WTC11 (cell line): ENCODE results near the gene ZNF609. TPM values are rescaled to one million over a fixed set of nuclear protein-coding genes. Genes with fewer than 3 reads are reported as not detected.

Experiments used
- ATAC-seq: fragments of 200-7000 bp; cut with Tn5 transposase; 2 replicates; pipeline ENCODE4 v1.10.0; 2021; ENCODE audit warnings: mild to moderate bottlenecking, moderate library complexity
- CTCF ChIA-PET: fragments of 300-600 bp; sonication (Branson Sonifier 250); formaldehyde crosslinking; loops from one replicate; lab custom pipeline; 2021; ENCODE audit warnings: antibody characterized with exemption; lab: Charles Lee
- POLR2A ChIA-PET: fragments of 350-600 bp; sonication (Branson Sonifier 250); formaldehyde crosslinking; loops from one replicate; lab custom pipeline; 2021; ENCODE audit warnings: antibody characterized with exemption; lab: Charles Lee
- DNase-seq: peaks from one replicate; pipeline ENCODE4 v3.0.0; 2021; ENCODE audit warnings: low spot score
- H3K27ac Mint-ChIP-seq: 2 replicates; pipeline ENCODE4 v1.8.0; 2021; ENCODE audit warnings: mixed read lengths
- H3K27me3 Mint-ChIP-seq: 2 replicates; pipeline ENCODE4 v1.8.0; 2021; ENCODE audit warnings: low read depth, mild to moderate bottlenecking, moderate library complexity, mixed read lengths
- H3K36me3 Mint-ChIP-seq: 2 replicates; pipeline ENCODE4 v1.8.0; 2021; ENCODE audit warnings: mixed read lengths
- H3K4me1 Mint-ChIP-seq: 2 replicates; pipeline ENCODE4 v1.8.0; 2022; ENCODE audit warnings: mixed read lengths
- H3K4me3 Mint-ChIP-seq: 2 replicates; pipeline ENCODE4 v1.8.0; 2021; ENCODE audit warnings: mild to moderate bottlenecking, moderate library complexity, mixed read lengths
- H3K9me3 Mint-ChIP-seq: 2 replicates; pipeline ENCODE4 v1.8.0; 2021; ENCODE audit warnings: mixed read lengths
- ATF1 ChIP-seq: sonication (generic); formaldehyde crosslinking; IDR thresholded peaks from 2 replicates; pipeline ENCODE4 v1.8.1; 2023; ENCODE audit warnings: mild to moderate bottlenecking, moderate library complexity, missing genetic modification reagents
- CTCF ChIP-seq: fragments of 200-600 bp; IDR thresholded peaks from 2 replicates; pipeline ENCODE4 v1.8.0; 2022; ENCODE audit warnings: antibody characterized with exemption
- FOXK1 ChIP-seq: sonication (generic); formaldehyde crosslinking; IDR thresholded peaks from 2 replicates; pipeline ENCODE4 v1.8.0; 2022; ENCODE audit warnings: mild to moderate bottlenecking, moderate library complexity, missing genetic modification reagents
- GRHL2 ChIP-seq: fragments of 250-450 bp; sonication (Bioruptor Pico); IDR thresholded peaks from 2 replicates; pipeline ENCODE4 v1.8.0; 2022; ENCODE audit warnings: mild to moderate bottlenecking, moderate library complexity; ENCODE audit not compliant: insufficient replicate concordance, severe bottlenecking
- MAX ChIP-seq: sonication (generic); formaldehyde crosslinking; IDR thresholded peaks from 2 replicates; pipeline ENCODE4 v1.8.0; 2022; ENCODE audit warnings: mild to moderate bottlenecking, missing genetic modification reagents
- NFE2L1 ChIP-seq: sonication (generic); formaldehyde crosslinking; IDR thresholded peaks from 2 replicates; pipeline ENCODE4 v1.8.1; 2023; ENCODE audit warnings: missing genetic modification reagents
- NFYB ChIP-seq: sonication (generic); formaldehyde crosslinking; conservative IDR thresholded peaks from 2 replicates; pipeline ENCODE4 v1.8.0; 2022; ENCODE audit warnings: low read depth, missing genetic modification reagents
- NR2C2 ChIP-seq: sonication (generic); formaldehyde crosslinking; IDR thresholded peaks from 2 replicates; pipeline ENCODE4 v1.8.0; 2022; ENCODE audit warnings: mild to moderate bottlenecking, missing genetic modification reagents
- NR3C1 ChIP-seq: sonication (generic); formaldehyde crosslinking; conservative IDR thresholded peaks from 2 replicates; pipeline ENCODE4 v1.8.1; 2023; ENCODE audit warnings: low read depth, mild to moderate bottlenecking, missing genetic modification reagents
- PRRX2 ChIP-seq: fragments of 250-450 bp; sonication (Bioruptor Pico); IDR thresholded peaks from 2 replicates; pipeline ENCODE4 v1.8.0; 2021; ENCODE audit warnings: mild to moderate bottlenecking
- TCF7 ChIP-seq: sonication (generic); formaldehyde crosslinking; IDR thresholded peaks from 2 replicates; pipeline ENCODE4 v1.8.0; 2022; ENCODE audit warnings: mild to moderate bottlenecking, low read depth, missing genetic modification reagents, moderate library complexity
- ZNF219 ChIP-seq: sonication (generic); formaldehyde crosslinking; IDR thresholded peaks from 2 replicates; pipeline ENCODE4 v1.8.0; 2023; ENCODE audit warnings: missing genetic modification reagents, mild to moderate bottlenecking, borderline replicate concordance
- ZNF425 ChIP-seq: fragments of 250-450 bp; sonication (Bioruptor Pico); conservative IDR thresholded peaks from 2 replicates; pipeline ENCODE4 v1.9.0; 2021; ENCODE audit warnings: mild to moderate bottlenecking
- total RNA-seq: library from RNA; stranded (reverse); gene quantifications from 3 replicates; pipeline ENCODE4 v1.2.3, GENCODE V29; 2021
- TF ChIP-seq, protein P1 (sequence below): sonication (generic); formaldehyde crosslinking; conservative IDR thresholded peaks from 2 replicates; pipeline ENCODE4 v1.8.1; 2023; ENCODE audit warnings: mild to moderate bottlenecking, low read depth, missing genetic modification reagents, moderate library complexity
- TF ChIP-seq, protein P2 (sequence below): sonication (generic); formaldehyde crosslinking; IDR thresholded peaks from 2 replicates; pipeline ENCODE4 v1.8.0; 2023; ENCODE audit warnings: mild to moderate bottlenecking, missing genetic modification reagents
- TF ChIP-seq, protein P3 (sequence below): sonication (generic); formaldehyde crosslinking; IDR thresholded peaks from 2 replicates; pipeline ENCODE4 v1.8.1; 2022; ENCODE audit warnings: mild to moderate bottlenecking, missing genetic modification reagents, moderate library complexity, borderline replicate concordance
- TF ChIP-seq, protein P4 (sequence below): sonication (generic); formaldehyde crosslinking; IDR thresholded peaks from 2 replicates; pipeline ENCODE4 v1.8.1; 2022; ENCODE audit warnings: low read depth, missing genetic modification reagents, borderline replicate concordance

Gene ZNF609
- total RNA-seq, 1 experiment from 2014 or later, result 47.4 TPM

DNA sequence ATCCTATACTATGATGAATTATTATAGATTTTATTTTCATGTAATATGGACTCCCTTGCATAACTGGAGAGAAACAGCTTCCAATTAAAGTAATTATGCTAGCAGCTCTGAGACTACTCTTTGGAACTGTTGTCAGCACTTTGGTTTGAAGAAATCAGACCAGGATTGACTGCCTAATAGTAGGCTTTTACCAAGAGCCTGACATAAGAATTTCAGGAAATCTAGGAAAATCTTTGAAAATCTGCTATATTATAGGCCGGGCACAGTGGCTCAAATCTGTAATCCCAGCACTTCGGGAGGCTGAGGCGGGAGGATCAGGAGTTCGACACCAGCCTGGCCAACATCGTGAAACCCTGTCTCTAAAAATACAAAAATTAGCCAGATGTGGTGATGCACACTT, 62.9 kb downstream of the ZNF609 start:
- Mint-ChIP-seq H3K36me3 (no peaks in the 10 kb centered on the region), H3K27me3 (no peaks in the 10 kb centered on the region), H3K27ac (no peak overlapping the region), H3K9me3 (no peaks in the 10 kb centered on the region), H3K4me1 (peaks cover 51% of the 10 kb centered on the region), H3K4me3 (no peak overlapping the region)
- TF ChIP-seq ATF1 (CRISPR knock-in tag) (no peak), FOXK1 (no peak), PRRX2 (no peak), NR2C2 (CRISPR knock-in tag) (no peak), ZNF425 (no peak)
- TF ChIP-seq, protein P1, sequence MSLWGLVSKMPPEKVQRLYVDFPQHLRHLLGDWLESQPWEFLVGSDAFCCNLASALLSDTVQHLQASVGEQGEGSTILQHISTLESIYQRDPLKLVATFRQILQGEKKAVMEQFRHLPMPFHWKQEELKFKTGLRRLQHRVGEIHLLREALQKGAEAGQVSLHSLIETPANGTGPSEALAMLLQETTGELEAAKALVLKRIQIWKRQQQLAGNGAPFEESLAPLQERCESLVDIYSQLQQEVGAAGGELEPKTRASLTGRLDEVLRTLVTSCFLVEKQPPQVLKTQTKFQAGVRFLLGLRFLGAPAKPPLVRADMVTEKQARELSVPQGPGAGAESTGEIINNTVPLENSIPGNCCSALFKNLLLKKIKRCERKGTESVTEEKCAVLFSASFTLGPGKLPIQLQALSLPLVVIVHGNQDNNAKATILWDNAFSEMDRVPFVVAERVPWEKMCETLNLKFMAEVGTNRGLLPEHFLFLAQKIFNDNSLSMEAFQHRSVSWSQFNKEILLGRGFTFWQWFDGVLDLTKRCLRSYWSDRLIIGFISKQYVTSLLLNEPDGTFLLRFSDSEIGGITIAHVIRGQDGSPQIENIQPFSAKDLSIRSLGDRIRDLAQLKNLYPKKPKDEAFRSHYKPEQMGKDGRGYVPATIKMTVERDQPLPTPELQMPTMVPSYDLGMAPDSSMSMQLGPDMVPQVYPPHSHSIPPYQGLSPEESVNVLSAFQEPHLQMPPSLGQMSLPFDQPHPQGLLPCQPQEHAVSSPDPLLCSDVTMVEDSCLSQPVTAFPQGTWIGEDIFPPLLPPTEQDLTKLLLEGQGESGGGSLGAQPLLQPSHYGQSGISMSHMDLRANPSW, result no peak
- TF ChIP-seq, protein P2, sequence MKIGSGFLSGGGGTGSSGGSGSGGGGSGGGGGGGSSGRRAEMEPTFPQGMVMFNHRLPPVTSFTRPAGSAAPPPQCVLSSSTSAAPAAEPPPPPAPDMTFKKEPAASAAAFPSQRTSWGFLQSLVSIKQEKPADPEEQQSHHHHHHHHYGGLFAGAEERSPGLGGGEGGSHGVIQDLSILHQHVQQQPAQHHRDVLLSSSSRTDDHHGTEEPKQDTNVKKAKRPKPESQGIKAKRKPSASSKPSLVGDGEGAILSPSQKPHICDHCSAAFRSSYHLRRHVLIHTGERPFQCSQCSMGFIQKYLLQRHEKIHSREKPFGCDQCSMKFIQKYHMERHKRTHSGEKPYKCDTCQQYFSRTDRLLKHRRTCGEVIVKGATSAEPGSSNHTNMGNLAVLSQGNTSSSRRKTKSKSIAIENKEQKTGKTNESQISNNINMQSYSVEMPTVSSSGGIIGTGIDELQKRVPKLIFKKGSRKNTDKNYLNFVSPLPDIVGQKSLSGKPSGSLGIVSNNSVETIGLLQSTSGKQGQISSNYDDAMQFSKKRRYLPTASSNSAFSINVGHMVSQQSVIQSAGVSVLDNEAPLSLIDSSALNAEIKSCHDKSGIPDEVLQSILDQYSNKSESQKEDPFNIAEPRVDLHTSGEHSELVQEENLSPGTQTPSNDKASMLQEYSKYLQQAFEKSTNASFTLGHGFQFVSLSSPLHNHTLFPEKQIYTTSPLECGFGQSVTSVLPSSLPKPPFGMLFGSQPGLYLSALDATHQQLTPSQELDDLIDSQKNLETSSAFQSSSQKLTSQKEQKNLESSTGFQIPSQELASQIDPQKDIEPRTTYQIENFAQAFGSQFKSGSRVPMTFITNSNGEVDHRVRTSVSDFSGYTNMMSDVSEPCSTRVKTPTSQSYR, result no peak
- TF ChIP-seq, protein P3, sequence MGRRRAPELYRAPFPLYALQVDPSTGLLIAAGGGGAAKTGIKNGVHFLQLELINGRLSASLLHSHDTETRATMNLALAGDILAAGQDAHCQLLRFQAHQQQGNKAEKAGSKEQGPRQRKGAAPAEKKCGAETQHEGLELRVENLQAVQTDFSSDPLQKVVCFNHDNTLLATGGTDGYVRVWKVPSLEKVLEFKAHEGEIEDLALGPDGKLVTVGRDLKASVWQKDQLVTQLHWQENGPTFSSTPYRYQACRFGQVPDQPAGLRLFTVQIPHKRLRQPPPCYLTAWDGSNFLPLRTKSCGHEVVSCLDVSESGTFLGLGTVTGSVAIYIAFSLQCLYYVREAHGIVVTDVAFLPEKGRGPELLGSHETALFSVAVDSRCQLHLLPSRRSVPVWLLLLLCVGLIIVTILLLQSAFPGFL, result no peak
- no peak for ATAC-seq
- DNase-seq, result no peak
- ChIA-PET CTCF (interaction anchor here (0.7 kb wide), 1 partner anchor 165 kb away, joined by 3 read pairs; no protein-coding TSS in a partner anchor), POLR2A (interaction anchor here (0.6 to 0.7 kb wide), 2 partner anchors 106 to 186 kb away, joined by 3 to 4 read pairs; no protein-coding TSS in a partner anchor)

GRCh38 chr15:64524778-64525177, 64.4 kb downstream of the ZNF609 start:
- no peaks in the 10 kb centered on the region for H3K9me3 Mint-ChIP-seq
- CTCF ChIA-PET, result no interaction called here
- peaks cover 44% of the 10 kb centered on the region for H3K4me1 Mint-ChIP-seq
- H3K27ac Mint-ChIP-seq, result no peak overlapping the region
- TF ChIP-seq NR3C1 (CRISPR knock-in tag) (no peak), GRHL2 (no peak), TCF7 (no peak), NFYB (CRISPR knock-in tag) (no peak), CTCF (no peak), ZNF219 (no peak), NFE2L1 (no peak), MAX (CRISPR knock-in tag) (no peak), PRRX2 (no peak)
- TF ChIP-seq, protein P4, sequence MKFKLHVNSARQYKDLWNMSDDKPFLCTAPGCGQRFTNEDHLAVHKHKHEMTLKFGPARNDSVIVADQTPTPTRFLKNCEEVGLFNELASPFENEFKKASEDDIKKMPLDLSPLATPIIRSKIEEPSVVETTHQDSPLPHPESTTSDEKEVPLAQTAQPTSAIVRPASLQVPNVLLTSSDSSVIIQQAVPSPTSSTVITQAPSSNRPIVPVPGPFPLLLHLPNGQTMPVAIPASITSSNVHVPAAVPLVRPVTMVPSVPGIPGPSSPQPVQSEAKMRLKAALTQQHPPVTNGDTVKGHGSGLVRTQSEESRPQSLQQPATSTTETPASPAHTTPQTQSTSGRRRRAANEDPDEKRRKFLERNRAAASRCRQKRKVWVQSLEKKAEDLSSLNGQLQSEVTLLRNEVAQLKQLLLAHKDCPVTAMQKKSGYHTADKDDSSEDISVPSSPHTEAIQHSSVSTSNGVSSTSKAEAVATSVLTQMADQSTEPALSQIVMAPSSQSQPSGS (CRISPR knock-in tag), result no peak
- H3K4me3 Mint-ChIP-seq, result no peak overlapping the region
- POLR2A ChIA-PET, result no interaction called here
- H3K27me3 Mint-ChIP-seq, result no peaks in the 10 kb centered on the region
- H3K36me3 Mint-ChIP-seq, result peaks cover 3% of the 10 kb centered on the region
- DNase-seq (no peak), ATAC-seq (no peak)
